ENCODE measurements around the gene C11orf16.

DNA sequence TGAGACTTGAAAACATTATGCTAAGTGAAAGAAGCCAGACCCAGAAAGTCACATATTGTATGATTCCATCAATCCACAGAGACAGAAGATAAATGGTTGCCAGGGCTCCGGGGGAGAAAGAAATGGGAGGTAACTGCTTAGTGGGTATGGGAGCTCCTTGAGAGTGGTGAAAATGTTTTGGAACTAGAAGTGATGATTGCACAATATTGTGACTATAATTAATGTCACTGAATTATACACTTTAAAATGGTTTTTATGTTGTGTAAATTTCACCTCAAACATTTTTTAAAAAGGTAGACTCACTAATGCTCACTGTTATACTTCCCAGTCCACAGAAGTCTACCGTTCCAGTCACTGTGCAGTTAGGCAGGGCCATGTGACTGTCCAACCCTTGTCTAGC lies 54.0 kb downstream of the C11orf16 start:
- TF ChIP-seq CTCF (IDR thresholded peaks at IDR 0.05) (no peak), EP300 (IDR thresholded peaks at IDR 0.05) (no peak)

All from tibial nerve (tissue), 4 donors.